ENCODE measurements around the gene OTOG. TPM values are rescaled to one million over a fixed set of nuclear protein-coding genes. Genes with fewer than 3 reads are reported as not detected.
"Not testable (repeated sequence)": the region's sequence is repeated elsewhere in the genome, so short reads cannot be mapped to it uniquely, and the experiment has no call there.

OTOG gene
- total RNA-seq, 2 donors from 2014 or later = not detected

DNA sequence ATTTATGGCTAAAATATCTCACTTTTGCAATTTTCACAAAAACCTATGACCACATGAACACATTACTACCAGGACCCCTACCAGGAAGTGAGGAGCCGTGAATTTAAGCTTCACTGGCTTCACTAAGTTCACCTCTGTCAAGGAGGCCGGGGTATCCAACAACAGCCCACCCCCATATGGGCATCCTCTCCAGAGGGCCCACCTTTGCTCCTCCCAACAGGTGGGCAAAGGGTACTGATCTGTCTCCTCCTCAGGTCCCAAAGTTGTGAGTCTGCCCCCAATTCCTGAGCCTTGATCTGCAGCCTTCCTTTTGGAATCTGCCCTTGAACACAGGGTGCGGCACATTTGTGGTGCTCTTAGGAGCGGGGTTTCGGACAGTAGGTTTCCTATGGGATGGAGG lies 66.9 kb downstream of the OTOG start:
- ATAC-seq = no peak
- H3K36me3 Mint-ChIP-seq (ENCODE audit: low read depth) = no peaks in the 10 kb centered on the region
- no peak overlapping the region for H3K4me3 Mint-ChIP-seq
- peaks cover 7% of the 10 kb centered on the region for H3K4me1 Mint-ChIP-seq
- no peak overlapping the region for H3K27ac Mint-ChIP-seq
- no peaks in the 10 kb centered on the region for H3K9me3 ChIP-seq (ENCODE audit: control insufficient read depth, low read length, poor library complexity, severe bottlenecking)
- DNase-seq = no peak
- H3K27me3 Mint-ChIP-seq = peaks cover 36% of the 10 kb centered on the region

DNA sequence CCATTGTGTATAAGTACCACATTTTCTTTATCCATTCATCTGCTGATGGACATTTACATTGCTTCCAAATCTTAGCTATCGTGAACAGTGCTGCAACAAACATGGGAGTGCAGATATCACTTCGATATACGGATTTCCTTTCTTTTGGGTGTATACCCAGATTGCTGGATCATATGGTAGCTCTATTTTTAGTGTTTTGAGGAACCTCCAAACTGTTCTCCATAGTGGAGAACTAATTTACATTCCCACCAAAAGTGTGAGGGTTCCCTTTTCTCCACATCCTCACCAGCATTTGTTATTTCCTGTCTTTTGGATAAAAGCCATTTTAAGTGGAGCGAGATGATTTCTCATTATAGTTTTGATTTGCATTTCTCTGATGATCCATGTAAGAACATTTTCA lies 75.7 kb downstream of the OTOG start:
- H3K36me3 Mint-ChIP-seq (ENCODE audit: low read depth); H3K27me3 Mint-ChIP-seq; H3K4me1 Mint-ChIP-seq; ATAC-seq; H3K4me3 Mint-ChIP-seq; H3K27ac Mint-ChIP-seq; H3K9me3 ChIP-seq (ENCODE audit: control insufficient read depth, low read length, poor library complexity, severe bottlenecking); DNase-seq: not testable (repeated sequence)

- H3K27me3 Mint-ChIP-seq = peaks cover 35% of the 10 kb centered on the region
- H3K4me3 Mint-ChIP-seq = no peak overlapping the region
- H3K4me1 Mint-ChIP-seq = no peaks in the 10 kb centered on the region
- DNase-seq = no peak
- no peaks in the 10 kb centered on the region for H3K36me3 Mint-ChIP-seq (ENCODE audit: low read depth)
- H3K27ac Mint-ChIP-seq = no peak overlapping the region
- no peaks in the 10 kb centered on the region for H3K9me3 ChIP-seq (ENCODE audit: control insufficient read depth, low read length, poor library complexity, severe bottlenecking)
- no peak for ATAC-seq
These were observed 82.1 kb downstream of the OTOG start for GRCh38 chr11:17629113-17629512.

GRCh38 chr11:17630936-17631335 lies 83.9 kb downstream of the OTOG start:
- ATAC-seq (no peak), DNase-seq (no peak)
- H3K4me1 Mint-ChIP-seq = no peaks in the 10 kb centered on the region
- no peak overlapping the region for H3K4me3 Mint-ChIP-seq
- no peaks in the 10 kb centered on the region for H3K9me3 ChIP-seq (ENCODE audit: control insufficient read depth, low read length, poor library complexity, severe bottlenecking)
- no peak overlapping the region for H3K27ac Mint-ChIP-seq
- H3K36me3 Mint-ChIP-seq (ENCODE audit: low read depth) = no peaks in the 10 kb centered on the region
- H3K27me3 Mint-ChIP-seq = peaks cover 31% of the 10 kb centered on the region

DNA sequence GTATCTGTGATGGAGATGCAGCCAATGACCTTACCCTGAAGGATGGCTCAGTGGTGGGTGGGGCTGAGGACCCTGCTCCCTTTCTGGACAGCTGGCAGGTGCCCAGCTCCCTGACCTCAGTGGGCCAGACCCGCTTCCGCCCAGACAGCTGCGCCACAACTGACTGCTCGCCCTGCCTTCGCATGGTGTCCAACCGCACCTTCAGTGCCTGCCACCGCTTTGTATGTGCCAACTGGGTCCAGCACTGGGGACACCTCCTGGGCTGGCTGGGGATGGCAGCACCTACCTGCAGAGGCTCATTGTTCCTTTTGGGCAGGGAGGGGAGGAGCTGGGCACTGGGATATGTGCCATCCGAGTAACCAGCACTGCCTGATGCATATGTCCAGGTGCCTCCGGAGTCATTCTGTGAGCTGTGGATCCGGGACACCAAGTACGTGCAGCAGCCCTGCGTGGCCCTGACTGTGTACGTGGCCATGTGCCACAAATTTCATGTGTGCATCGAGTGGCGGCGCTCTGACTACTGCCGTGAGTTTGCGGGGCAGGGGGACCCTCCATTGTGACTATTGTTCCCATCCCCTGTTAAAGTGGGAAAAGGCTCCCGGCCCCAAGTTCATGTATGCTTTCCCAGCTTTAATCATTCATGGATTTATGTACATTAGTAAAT lies 84.8 kb downstream of the OTOG start:
- DNase-seq (no peak), ATAC-seq (no peak)
- H3K9me3 ChIP-seq (ENCODE audit: control insufficient read depth, low read length, poor library complexity, severe bottlenecking) = no peaks in the 10 kb centered on the region
- no peaks in the 10 kb centered on the region for H3K36me3 Mint-ChIP-seq (ENCODE audit: low read depth)
- no peaks in the 10 kb centered on the region for H3K4me1 Mint-ChIP-seq
- no peak overlapping the region for H3K4me3 Mint-ChIP-seq
- H3K27me3 Mint-ChIP-seq = peaks cover 26% of the 10 kb centered on the region
- H3K27ac Mint-ChIP-seq = no peak overlapping the region

DNA sequence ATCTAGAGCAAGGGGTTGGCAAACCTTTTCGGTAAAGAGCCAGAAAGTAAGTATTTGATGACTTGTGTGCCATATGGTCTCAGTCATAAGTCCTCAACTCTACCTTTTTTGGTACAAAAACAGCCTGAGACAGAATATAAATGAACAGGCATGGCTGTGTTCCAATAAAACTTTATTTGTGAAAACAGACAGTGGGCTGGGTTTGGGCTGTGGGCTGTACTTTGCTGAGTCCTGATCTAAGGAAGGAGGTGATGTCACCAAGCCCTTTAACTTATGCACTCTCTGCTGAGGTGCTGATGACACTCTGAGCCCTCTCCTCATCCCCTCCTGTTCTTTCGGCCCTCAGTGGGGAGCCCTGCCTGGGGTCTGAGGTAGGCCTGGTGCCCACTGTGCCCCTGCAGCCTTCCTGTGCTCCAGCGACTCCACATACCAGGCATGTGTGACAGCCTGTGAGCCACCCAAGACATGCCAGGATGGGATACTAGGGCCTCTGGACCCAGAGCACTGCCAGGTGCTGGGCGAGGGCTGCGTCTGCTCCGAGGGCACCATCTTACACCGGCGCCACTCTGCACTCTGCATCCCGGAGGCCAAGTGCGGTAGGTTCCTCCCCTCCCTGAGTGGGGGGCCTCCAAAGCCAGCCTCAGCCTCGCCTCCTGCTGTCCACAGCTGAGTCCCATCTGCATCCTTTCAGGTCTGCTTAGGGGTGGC lies 86.4 kb downstream of the OTOG start:
- no peak for DNase-seq
- ATAC-seq = no peak
- H3K4me1 Mint-ChIP-seq = no peaks in the 10 kb centered on the region
- H3K27ac Mint-ChIP-seq = no peak overlapping the region
- peaks cover 35% of the 10 kb centered on the region for H3K27me3 Mint-ChIP-seq
- H3K36me3 Mint-ChIP-seq (ENCODE audit: low read depth) = no peaks in the 10 kb centered on the region
- H3K4me3 Mint-ChIP-seq = no peak overlapping the region
- no peaks in the 10 kb centered on the region for H3K9me3 ChIP-seq (ENCODE audit: control insufficient read depth, low read length, poor library complexity, severe bottlenecking)

DNA sequence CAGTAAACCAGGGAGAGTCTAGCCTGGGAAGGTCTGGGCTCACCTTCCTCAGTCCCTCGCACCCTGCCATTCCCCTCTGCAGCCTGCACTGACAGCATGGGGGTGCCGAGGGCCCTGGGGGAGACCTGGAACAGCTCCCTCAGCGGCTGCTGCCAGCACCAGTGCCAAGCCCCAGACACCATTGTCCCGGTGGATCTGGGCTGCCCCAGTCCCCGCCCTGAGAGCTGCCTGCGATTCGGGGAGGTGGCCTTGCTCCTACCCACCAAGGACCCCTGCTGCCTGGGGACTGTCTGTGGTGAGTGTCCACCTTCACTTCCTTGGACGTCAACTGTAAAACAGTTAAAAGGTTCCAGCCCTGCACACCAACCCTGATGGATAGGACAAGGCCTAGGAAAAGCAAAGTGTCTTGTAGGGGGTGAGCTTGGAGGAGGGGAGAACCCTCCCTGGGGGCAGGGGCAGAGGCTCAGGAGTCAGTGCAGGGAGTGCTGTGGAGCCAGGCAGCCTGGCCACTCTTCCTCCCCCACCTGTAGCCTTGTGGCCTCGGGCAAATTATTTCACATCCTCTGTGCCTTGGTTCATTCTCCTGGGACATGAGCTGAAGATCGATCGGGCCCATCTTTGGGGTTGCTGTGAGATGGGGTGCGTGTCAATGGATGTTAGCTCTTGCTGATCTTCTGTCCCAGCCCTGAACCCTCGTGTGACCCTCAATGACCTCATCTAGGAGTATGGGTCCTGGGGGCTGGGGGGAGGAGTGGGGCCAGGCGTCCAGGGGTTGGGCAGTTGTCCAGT lies 87.1 kb downstream of the OTOG start:
- DNase-seq = no peak
- Mint-ChIP-seq H3K27ac (no peak overlapping the region), H3K4me1 (no peaks in the 10 kb centered on the region), H3K4me3 (no peak overlapping the region), H3K36me3 (ENCODE audit: low read depth) (no peaks in the 10 kb centered on the region), H3K27me3 (peaks cover 27% of the 10 kb centered on the region)
- H3K9me3 ChIP-seq (ENCODE audit: control insufficient read depth, low read length, poor library complexity, severe bottlenecking) = no peaks in the 10 kb centered on the region
- no peak for ATAC-seq

GRCh38 chr11:17634776-17635550 lies 87.9 kb downstream of the OTOG start:
- Mint-ChIP-seq H3K27me3 (peaks cover 21% of the 10 kb centered on the region), H3K4me1 (no peaks in the 10 kb centered on the region), H3K27ac (no peak overlapping the region), H3K36me3 (ENCODE audit: low read depth) (no peaks in the 10 kb centered on the region), H3K4me3 (no peak overlapping the region)
- no peaks in the 10 kb centered on the region for H3K9me3 ChIP-seq (ENCODE audit: control insufficient read depth, low read length, poor library complexity, severe bottlenecking)
- ATAC-seq (no peak), DNase-seq (no peak)

DNA sequence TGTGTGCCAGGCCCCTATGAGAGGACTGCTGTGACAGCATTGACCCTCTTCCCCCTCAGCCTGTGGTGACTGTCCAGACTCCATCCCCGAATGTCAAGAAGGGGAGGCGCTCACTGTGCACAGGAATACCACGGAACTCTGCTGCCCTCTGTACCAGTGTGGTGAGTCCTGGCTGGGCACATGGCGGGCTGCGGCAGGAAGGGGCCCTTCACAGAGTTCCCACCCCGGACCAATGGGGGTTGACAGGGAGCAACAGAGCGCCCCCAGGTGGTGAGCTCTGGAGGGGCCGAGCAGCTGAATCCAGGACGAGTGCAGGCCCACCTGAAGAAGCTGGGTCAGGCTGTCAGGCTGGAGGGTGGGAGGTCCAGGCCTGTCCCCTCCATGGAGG lies 88.5 kb downstream of the OTOG start:
- Mint-ChIP-seq H3K4me3 (no peak overlapping the region), H3K4me1 (no peaks in the 10 kb centered on the region), H3K27me3 (peaks cover 15% of the 10 kb centered on the region), H3K36me3 (ENCODE audit: low read depth) (no peaks in the 10 kb centered on the region), H3K27ac (no peak overlapping the region)
- no peaks in the 10 kb centered on the region for H3K9me3 ChIP-seq (ENCODE audit: control insufficient read depth, low read length, poor library complexity, severe bottlenecking)
- DNase-seq (no peak), ATAC-seq (no peak)

DNA sequence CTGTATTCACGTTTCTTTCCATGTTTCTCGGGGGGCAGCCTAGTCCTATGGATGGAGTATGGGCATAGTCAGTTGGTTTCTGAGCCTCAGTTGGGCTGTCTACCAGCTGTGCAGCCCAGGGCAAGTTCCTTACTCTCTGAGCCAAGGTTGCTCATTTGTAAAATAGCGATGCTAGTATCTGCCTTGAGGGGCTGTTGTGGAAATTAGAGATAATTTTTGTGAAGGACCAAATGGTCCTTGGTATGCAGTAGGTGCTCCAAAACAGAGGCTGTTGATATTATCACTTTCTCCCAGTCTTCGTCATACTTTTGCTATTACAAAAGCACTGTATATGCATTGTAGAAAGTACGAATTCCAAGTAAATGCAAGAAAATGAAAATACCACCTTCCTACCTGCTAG lies 89.7 kb downstream of the OTOG start:
- Mint-ChIP-seq H3K27me3 (peaks cover 12% of the 10 kb centered on the region), H3K27ac (no peak overlapping the region), H3K36me3 (ENCODE audit: low read depth) (no peaks in the 10 kb centered on the region), H3K4me1 (no peaks in the 10 kb centered on the region), H3K4me3 (no peak overlapping the region)
- ATAC-seq (no peak), DNase-seq (no peak)
- H3K9me3 ChIP-seq (ENCODE audit: control insufficient read depth, low read length, poor library complexity, severe bottlenecking) = no peaks in the 10 kb centered on the region

DNA sequence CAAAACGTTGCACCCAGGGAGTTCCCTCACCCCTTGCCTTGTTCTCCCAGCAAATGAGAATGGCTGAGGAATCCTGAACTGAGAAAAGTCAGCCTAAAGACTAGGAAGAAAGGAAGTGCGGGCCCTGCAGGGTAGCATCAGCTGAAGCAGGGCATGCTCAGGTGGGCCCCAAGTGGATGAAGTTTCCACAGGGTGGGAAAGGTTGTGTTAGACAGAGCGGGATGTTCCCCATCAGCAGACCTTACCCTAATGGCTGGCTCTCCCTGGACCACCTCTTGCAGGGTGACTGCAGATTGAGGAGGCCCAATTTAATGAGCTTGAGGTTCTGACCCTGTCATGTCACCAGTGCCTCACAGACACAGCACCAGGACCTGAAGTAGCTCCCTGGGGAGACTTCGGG lies 90.8 kb downstream of the OTOG start:
- DNase-seq = no peak
- Mint-ChIP-seq H3K4me1 (no peaks in the 10 kb centered on the region), H3K4me3 (no peak overlapping the region), H3K27me3 (peaks cover 16% of the 10 kb centered on the region), H3K27ac (no peak overlapping the region), H3K36me3 (ENCODE audit: low read depth) (no peaks in the 10 kb centered on the region)
- no peak for ATAC-seq
- H3K9me3 ChIP-seq (ENCODE audit: control insufficient read depth, low read length, poor library complexity, severe bottlenecking) = no peaks in the 10 kb centered on the region

GRCh38 chr11:17638311-17638710 lies 91.3 kb downstream of the OTOG start:
- Mint-ChIP-seq H3K4me3 (no peak overlapping the region), H3K27ac (no peak overlapping the region), H3K4me1 (no peaks in the 10 kb centered on the region), H3K27me3 (peaks cover 16% of the 10 kb centered on the region), H3K36me3 (ENCODE audit: low read depth) (no peaks in the 10 kb centered on the region)
- H3K9me3 ChIP-seq (ENCODE audit: control insufficient read depth, low read length, poor library complexity, severe bottlenecking) = no peaks in the 10 kb centered on the region
- ATAC-seq (no peak), DNase-seq (no peak)

GRCh38 chr11:17639091-17639490 lies 92.0 kb downstream of the OTOG start:
- Mint-ChIP-seq H3K27me3 (peaks cover 16% of the 10 kb centered on the region), H3K4me1 (no peaks in the 10 kb centered on the region), H3K36me3 (ENCODE audit: low read depth) (no peaks in the 10 kb centered on the region), H3K27ac (no peak overlapping the region), H3K4me3 (no peak overlapping the region)
- no peaks in the 10 kb centered on the region for H3K9me3 ChIP-seq (ENCODE audit: control insufficient read depth, low read length, poor library complexity, severe bottlenecking)
- ATAC-seq = no peak
- DNase-seq = no peak

Measured in T-helper 17 cell (primary cell).